Ramos (cell line): ENCODE data around the gene TBPL1.

Experiments used
- in situ Hi-C: fragments of 300-500 bp; cut with MboI; formaldehyde crosslinking; loops from one replicate; pipeline ENCODE4 v1.14.3; 2022; ENCODE audit warnings: low sequenced_read_pairs; ENCODE audit not compliant: unreplicated experiment

Gene TBPL1

GRCh38 chr6:134000443-134000842 lies 47.4 kb downstream of the TBPL1 start:
- in situ Hi-C loops: no loop called here

GRCh38 chr6:134002821-134003220 lies 49.8 kb downstream of the TBPL1 start:
- in situ Hi-C loops: no loop called here

- in situ Hi-C loops: no loop called here
These were observed 50.5 kb downstream of the TBPL1 start for GRCh38 chr6:134003542-134003951.

GRCh38 chr6:134004714-134005113 lies 51.7 kb downstream of the TBPL1 start:
- in situ Hi-C loops: no loop called here

- in situ Hi-C loops: no loop called here
These were observed 52.8 kb downstream of the TBPL1 start for GRCh38 chr6:134005800-134006199.

GRCh38 chr6:134007077-134007476 lies 54.1 kb downstream of the TBPL1 start:
- in situ Hi-C loops: no loop called here

- in situ Hi-C loops: no loop called here
These were observed 56.9 kb downstream of the TBPL1 start for GRCh38 chr6:134009876-134010275.

- in situ Hi-C loops: no loop called here
These were observed 57.4 kb downstream of the TBPL1 start for GRCh38 chr6:134010400-134010799.

GRCh38 chr6:134010974-134011373 lies 58.0 kb downstream of the TBPL1 start:
- in situ Hi-C loops: no loop called here

- in situ Hi-C loops: no loop called here
These were observed 61.6 kb downstream of the TBPL1 start for GRCh38 chr6:134014588-134015137.

- in situ Hi-C loops: no loop called here
These were observed 62.9 kb downstream of the TBPL1 start for GRCh38 chr6:134015719-134016557.

GRCh38 chr6:134016558-134016814 lies 63.5 kb downstream of the TBPL1 start:
- in situ Hi-C loops: no loop called here

- in situ Hi-C loops: no loop called here
These were observed 67.0 kb downstream of the TBPL1 start for GRCh38 chr6:134020071-134020470.

GRCh38 chr6:134020543-134020942 lies 67.5 kb downstream of the TBPL1 start:
- in situ Hi-C loops: no loop called here

- in situ Hi-C loops: no loop called here
These were observed 67.9 kb downstream of the TBPL1 start for GRCh38 chr6:134020968-134021367.

- in situ Hi-C loops: no loop called here
These were observed 68.5 kb downstream of the TBPL1 start for GRCh38 chr6:134021396-134022122.

- in situ Hi-C loops: no loop called here
These were observed 69.6 kb downstream of the TBPL1 start for GRCh38 chr6:134022650-134023049.

GRCh38 chr6:134026597-134026996 lies 73.6 kb downstream of the TBPL1 start:
- in situ Hi-C loops: no loop called here

- in situ Hi-C loops: no loop called here
These were observed 75.4 kb downstream of the TBPL1 start for GRCh38 chr6:134028438-134028837.

GRCh38 chr6:134029495-134030455 lies 76.8 kb downstream of the TBPL1 start:
- in situ Hi-C loops: no loop called here
